ENCODE data around the gene SEMA3B. TPM values are rescaled to one million over a fixed set of nuclear protein-coding genes. Genes with fewer than 3 reads are reported as not detected.

Gene SEMA3B
- total RNA-seq, 1 experiment from 2014 or later, result 6.4 TPM

GRCh38 chr3:50245251-50245745 lies 23.6 kb upstream of the SEMA3B start:
- Histone ChIP-seq H4K91ac (ENCODE audit: insufficient read length, low read depth, low read length) (no peak overlapping the region), H2BK5ac (ENCODE audit: insufficient read length, low read length) (no peak overlapping the region), H3K27me3 (ENCODE audit: insufficient read depth, low read length) (no peaks in the 10 kb centered on the region), H2BK20ac (ENCODE audit: low read depth, low read length, poor library complexity, severe bottlenecking) (no peak overlapping the region), H3K56ac (ENCODE audit: insufficient read length, low read depth, low read length) (no peak overlapping the region), H4K20me1 (ENCODE audit: control insufficient read depth, insufficient read depth, insufficient read length) (peaks cover 3% of the 10 kb centered on the region), H3K9me3 (ENCODE audit: control insufficient read depth, low read depth, low read length) (no peaks in the 10 kb centered on the region), H2AFZ (ENCODE audit: low read length) (no peak overlapping the region), H3K4me2 (ENCODE audit: insufficient read depth, insufficient read length, low read length) (peak overlapping the region; percentile 9), H3K18ac (ENCODE audit: insufficient read length, low read depth, low read length) (peak overlapping the region; percentile 41), H3K27ac (ENCODE audit: insufficient read length, low read depth, low read length) (no peak overlapping the region), H3K4ac (ENCODE audit: low read depth, low read length) (no peak overlapping the region), H2BK15ac (ENCODE audit: low read depth, low read length) (no peak overlapping the region), H2BK12ac (ENCODE audit: insufficient read length, low read depth, low read length) (no peak overlapping the region), H2AK5ac (ENCODE audit: insufficient read length, low read length) (no peak overlapping the region), H2BK120ac (ENCODE audit: low read depth, low read length, poor library complexity, severe bottlenecking) (no peak overlapping the region), H4K5ac (ENCODE audit: insufficient read length, low read depth, low read length) (no peak overlapping the region), H3K14ac (ENCODE audit: insufficient read depth, low read length) (peak overlapping the region; percentile 75), H3K79me1 (ENCODE audit: insufficient read depth, low read depth, low read length, poor library complexity, severe bottlenecking) (peaks cover 14% of the 10 kb centered on the region), H3K4me1 (ENCODE audit: insufficient read depth, low read length) (peaks cover 10% of the 10 kb centered on the region; the same call in 1 of the 2 replicates), H3K79me2 (ENCODE audit: insufficient read depth, low read length) (peaks cover 28% of the 10 kb centered on the region; the same call in 1 of the 2 replicates), H3T11ph (ENCODE audit: low read length) (no peak overlapping the region), H3K23ac (ENCODE audit: insufficient read length, low read depth, low read length) (no peak overlapping the region), H3K9ac (ENCODE audit: extremely low read depth, insufficient read length, low read length) (no peak overlapping the region), H4K8ac (replicated peaks; ENCODE audit: insufficient read length, low read depth, low read length) (no peak overlapping the region), H3K23me2 (ENCODE audit: insufficient read length, low read depth, low read length, poor library complexity, severe bottlenecking) (peaks cover 3% of the 10 kb centered on the region)
- H3K36me3 Mint-ChIP-seq (ENCODE audit: insufficient read depth in 1 of 3, low read depth in 3 of 3), result peaks cover 6 to 25% (median 23%) of the 10 kb centered on the region in 3 experiments
- no peaks in the 10 kb centered on the region for H3K27me3 Mint-ChIP-seq (ENCODE audit: low read depth)
- peak overlapping the region; percentile 94; a peak in 6 of 7 replicates for H3K27ac Mint-ChIP-seq
- no peak for TF ChIP-seq CTCF (conservative IDR thresholded peaks at IDR 0.05)
- no CpG with 5 or more reads among the region's 16 CpGs for WGBS (ENCODE audit: extremely low coverage, insufficient read length, low lambda C conversion rate)
- DNase-seq, result no peak
- H3K9me3 Mint-ChIP-seq, result no peaks in the 10 kb centered on the region
- H3K4me1 Mint-ChIP-seq, result peaks cover 58 to 71% of the 10 kb centered on the region in 2 experiments
- peak overlapping the region in 1 of 2 experiments; percentile 56; a peak in 1 of 5 replicates for H3K4me3 Mint-ChIP-seq
